Body of pancreas (tissue), 4 donors: Measurements from ENCODE around the gene OGG1.

Source experiments
- POLR2A ChIP-seq, 3 donors: fragments of 450-650 bp; IDR thresholded peaks; one replicate each; pipeline ENCODE4 v1.6.1; 2016; ENCODE audit warnings: antibody characterized with exemption in 3 of 3, mild to moderate bottlenecking in 2 of 3
- TF ChIP-seq, protein P1 (sequence below), 7 experiments: fragments of 450-650 bp in 4 of 7; fragments of 200-600 bp in 3 of 7; sonication (generic) in 3 of 7; IDR thresholded peaks; one replicate each; pipeline ENCODE4 v1.5.1; 2016 to 2019; ENCODE audit warnings: antibody characterized with exemption in 7 of 7

DNA sequence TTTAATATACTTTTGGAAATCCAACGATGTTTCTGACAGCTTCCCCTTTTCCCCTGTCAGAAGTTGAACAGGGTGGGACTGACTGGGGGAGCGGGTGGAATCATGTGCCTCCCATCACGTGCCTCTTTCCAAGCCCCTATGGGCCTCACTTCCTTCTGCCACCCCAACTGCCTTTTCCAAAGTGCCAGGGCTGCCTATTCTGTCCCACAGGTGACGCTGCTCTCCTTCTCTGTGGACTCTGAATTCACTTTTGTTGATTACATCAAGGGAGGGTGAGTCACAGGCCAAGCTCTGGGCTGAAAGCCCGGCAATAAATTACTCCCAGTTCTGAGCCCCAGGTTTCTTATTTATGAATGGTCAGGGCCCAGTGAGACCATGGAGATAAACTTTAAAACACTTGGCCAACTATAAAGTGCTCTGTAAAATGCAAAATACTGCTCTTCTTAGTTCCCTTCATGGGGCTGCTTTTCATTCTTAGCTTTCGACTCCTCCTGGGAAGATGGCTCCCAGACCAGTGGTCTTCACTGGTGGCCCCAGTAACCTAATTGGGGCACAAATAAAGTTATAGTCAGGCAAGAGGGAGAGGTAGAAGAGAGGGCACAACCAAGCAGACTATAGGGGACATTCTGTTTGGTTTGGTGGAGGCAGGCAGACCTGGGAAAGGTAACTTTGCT lies 33.9 kb upstream of the OGG1 start:
- TF ChIP-seq, protein P1, sequence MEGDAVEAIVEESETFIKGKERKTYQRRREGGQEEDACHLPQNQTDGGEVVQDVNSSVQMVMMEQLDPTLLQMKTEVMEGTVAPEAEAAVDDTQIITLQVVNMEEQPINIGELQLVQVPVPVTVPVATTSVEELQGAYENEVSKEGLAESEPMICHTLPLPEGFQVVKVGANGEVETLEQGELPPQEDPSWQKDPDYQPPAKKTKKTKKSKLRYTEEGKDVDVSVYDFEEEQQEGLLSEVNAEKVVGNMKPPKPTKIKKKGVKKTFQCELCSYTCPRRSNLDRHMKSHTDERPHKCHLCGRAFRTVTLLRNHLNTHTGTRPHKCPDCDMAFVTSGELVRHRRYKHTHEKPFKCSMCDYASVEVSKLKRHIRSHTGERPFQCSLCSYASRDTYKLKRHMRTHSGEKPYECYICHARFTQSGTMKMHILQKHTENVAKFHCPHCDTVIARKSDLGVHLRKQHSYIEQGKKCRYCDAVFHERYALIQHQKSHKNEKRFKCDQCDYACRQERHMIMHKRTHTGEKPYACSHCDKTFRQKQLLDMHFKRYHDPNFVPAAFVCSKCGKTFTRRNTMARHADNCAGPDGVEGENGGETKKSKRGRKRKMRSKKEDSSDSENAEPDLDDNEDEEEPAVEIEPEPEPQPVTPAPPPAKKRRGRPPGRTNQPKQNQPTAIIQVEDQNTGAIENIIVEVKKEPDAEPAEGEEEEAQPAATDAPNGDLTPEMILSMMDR (IDR thresholded peaks at IDR 0.05): peak; percentile 30 to 95 (median 80)
- no peak for TF ChIP-seq POLR2A (IDR thresholded peaks at IDR 0.05)
